NCI-H2196 (cell line): ENCODE results near the gene GLUL.
"Not testable (repeated sequence)": the region's sequence is repeated elsewhere in the genome, so short reads cannot be mapped to it uniquely, and the experiment has no call there.

ENCODE experiments used
- DNase-seq: peaks from one replicate; lab custom pipeline; 2025; ENCODE audit not compliant: unreplicated experiment; lab: John Stamatoyannopoulos, UW

Gene GLUL

DNA sequence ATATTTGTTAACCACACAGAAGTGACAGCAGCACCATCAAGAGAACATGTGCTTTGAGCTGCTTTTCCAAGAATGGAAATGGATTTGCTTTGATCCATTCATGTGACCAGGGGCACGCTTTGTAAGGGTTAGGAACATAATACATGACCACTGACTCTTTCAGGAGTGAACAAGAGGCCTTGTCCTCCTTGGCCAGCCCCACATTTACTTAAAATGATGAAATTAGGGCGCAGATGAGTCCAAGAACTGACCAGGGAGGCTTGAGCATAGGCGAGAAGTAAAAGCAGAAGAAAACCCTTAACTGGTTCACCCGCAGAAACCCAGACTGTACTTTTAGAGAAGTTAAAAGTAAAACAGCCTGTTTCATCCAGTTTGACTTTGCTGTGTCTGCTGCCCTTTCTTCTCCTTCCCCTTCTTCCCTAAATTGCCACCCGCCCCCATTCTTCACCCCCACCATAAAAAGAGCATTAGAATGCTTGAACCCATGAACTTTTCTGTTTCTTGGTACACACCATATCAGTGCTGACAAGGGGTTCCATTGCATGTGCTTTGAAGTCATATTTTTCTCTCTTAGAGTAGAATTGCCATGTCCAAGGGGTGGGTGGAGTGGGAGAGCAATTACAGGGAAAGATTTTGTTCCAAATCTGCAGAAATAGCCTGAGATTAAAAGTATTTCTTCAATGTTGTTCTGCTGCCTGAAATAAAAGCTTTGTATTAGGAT, 2.6 kb upstream of the GLUL start:
- no peak for DNase-seq

DNA sequence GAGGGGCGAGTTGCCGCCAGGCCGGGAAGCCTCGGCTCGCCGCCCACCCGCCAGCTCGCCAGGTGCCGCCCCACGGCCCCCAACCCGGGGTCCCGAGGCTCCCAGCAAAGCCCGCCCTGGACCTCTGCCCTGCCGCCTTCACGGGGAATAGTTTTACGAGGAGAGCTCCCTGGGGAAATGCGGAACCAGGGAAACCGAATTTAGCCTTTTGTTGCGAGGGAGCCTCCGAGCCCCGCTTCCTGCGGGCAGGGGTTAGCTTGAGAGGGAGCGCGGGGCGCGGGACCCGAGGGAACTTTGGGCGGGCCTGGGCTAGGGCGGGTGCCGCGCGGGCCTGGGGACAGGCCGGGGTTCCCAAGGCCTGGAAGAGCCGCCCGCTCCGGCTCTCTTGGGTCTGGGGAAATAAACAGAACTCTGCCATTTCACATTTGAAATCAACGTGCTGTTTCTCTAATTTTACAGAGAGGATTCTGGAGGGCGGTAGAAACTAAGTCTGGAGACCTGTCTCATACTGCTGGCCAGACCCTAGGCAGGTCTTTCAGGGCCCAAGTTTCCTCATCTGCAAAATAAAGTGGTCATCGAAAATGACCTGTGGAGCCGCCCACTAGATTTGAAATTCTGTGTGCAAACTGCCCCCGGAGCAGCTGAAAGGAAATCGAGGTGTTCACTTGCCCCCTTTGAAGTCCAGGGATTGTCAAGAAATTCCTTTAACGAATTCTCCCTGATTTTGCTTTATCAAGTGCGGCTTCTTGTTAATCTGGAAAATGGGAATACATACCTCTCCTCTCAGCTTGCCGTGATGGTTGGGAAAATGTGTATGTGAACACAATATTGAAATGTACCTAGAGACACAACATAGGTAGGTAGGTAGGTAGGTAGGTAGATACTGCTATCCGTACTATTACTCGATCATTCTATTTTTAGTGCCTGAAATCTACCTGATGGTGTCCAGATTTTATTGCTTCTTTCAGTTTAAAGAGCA, 749 bp upstream of the GLUL start:
- DNase-seq = peak; percentile 70

DNA sequence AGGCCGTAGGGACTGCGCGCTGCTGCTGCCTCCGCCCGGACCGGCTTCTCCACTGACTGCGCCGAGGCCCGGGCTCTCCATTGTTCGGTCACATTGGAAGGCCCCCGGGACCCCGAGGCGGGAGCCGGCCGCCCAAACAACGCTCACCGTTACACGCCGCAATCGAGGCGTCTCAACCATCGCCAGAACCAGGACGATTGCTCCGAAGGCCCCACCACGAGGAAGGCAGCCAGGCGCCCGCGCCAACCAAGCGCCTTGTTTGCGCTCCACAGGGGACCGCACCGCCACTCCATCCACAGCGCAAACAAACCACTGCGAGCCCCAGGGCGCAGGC, 595 bp downstream of the GLUL start:
- DNase-seq = peak; percentile 64

DNA sequence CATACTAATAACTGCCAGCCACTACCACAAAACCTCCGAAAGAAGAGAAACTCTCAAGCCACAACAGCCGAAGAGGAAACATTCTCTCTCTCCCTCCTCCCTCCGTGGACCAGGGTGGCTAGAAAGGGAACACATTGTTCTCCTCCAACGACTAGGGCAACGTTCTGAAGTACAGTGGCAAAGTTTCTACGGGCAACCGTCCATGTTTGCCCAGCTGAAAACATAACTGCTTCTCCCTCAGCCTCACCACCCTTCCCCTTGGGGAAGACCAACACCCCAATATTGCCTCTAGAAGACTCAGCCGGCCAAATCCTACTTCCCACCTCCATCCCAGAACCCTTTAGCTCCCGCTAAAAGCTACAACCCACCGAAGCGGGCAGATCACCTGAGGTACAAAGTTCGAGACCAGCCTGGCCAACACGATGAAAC, 2.0 kb downstream of the GLUL start:
- no peak for DNase-seq

DNA sequence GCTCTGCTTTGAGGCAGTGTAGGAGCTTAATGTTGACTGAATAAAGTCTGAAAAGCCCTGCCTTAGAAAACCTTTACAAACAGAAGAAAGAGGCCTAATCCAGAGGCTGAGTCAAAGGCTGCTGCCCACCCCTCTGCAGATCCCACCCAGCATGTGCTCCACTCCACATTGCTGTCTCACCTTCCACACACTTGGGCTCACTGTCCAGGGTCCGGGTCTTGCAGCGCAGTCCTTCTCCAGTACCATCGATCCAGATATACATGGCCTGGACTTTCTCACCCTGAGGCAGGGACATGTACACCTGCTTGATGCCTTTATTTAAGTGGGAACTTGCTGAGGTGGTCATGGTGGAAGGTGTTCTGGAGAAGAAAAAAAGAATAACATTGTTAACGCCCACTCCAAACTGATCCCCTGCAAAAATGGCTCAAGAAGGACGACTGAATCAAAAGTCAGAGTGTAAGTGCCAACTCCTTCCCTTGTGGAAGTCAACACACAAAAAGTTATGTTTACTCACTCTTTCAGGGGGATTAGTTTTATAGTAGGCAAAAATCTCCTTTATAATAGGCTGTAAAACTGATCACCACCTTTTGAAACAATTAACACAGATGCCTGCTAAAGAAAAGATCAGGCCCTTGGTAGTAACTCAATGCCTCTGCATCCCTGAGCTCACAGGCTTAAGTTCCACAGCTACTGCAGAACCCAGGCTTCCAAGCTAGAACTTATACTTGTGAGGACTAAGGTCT, 3.0 kb downstream of the GLUL start:
- DNase-seq = no peak

DNA sequence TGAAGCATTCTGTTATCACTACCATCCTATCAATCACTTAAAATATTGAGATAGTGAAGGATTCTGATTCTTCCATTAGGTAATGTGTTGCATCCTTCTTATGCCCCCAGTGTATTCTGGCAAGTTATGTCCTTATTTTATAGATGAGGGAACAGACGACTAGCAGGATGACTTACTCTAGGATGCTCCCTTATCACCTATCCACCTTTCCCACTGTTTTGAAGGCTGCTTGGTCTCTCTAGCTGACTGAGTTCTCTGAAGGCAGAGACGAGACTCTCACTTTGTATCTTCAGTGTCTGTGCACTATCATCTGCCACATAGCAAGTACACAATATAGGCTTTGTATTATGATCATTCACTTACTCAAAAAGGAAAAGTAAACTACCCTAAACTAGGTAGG, 4.0 kb downstream of the GLUL start:
- no peak for DNase-seq

DNA sequence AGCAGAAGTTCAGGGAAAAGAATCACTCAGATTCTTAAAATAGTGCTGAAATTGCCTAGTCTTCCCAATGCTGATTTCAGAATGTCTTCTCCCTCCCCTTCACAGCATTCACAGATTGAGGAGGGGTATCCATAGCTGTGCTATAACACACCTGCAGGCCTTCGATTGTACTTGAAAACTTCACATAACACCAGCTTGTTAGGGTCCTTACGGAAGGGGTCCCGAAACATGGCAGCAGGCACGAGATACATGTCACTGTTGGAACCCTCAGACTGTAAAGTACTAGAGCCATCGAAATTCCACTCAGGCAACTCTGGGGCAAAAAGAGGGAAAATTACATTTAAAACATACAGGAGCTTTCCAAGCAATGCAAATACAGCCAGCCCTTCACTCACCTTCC, 4.6 kb downstream of the GLUL start:
- no peak for DNase-seq

DNA sequence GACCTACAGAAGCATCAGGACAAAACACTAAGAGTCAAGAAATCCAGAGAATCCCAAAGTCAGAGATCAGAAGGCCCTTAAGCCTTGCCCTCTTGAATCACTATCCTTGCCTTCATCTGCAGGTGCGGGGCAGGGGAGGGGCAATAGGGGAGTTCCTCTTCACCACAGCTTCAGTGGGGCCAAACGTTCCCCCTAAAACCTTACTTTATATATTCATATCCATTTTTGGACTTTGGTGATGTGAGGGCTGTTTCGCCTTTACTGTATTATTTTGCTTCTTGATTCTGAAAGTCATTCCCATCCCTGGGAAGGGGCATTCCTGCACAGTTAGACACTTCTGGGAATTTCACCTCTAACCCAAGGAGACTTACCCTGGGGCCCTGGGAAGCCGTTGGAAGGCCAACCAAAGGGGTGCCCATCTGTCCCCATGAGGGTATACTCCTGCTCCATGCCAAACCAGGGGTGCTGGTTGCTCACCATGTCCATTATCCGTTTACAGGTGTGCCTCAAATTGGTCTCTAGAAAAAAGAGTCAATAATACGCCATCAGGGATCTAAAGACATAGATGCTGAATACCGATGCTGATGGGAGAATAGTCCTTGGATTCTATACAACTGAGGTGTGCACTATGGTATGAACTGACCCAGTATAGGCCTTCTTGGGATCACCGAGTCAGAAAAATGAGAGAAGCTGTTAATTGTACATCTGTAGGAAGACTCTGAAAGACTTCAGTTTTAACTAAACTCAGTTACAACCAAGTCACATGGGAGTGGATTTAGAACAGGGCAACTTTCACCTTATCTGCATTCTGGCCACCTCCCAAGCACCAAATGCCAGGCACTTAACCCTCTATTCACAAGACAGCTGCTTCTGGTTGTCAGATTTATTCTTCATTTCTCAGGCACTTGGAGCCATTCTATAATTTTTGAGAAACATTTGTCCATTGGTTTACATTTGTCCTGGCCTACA, 5.4 kb downstream of the GLUL start:
- no peak for DNase-seq

DNA sequence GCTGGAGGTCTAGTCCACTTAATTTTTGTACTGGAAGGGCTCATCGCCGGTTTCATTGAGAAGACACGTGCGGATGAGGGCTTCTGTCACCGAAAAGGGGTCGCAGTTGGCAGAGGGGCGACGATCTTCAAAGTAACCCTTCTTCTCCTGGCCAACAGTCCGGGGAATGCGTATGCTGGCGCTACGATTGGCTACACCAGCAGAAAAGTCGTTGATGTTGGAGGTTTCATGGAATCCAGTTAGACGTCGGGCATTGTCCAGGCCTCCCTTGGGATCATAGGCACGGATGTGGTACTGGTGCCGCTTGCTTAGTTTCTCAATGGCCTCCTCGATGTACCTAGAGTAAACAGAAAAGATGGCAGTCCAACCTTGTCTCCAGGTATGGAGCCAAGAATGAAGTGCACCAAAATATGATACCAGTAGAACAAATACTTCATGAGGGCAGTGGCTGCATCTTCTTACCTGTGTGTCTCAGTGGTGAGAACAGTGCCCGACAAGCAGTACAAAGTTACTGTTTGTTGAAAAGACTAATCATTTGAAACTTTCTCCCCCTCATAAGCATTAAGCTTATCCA, 7.1 kb downstream of the GLUL start:
- no peak for DNase-seq

DNA sequence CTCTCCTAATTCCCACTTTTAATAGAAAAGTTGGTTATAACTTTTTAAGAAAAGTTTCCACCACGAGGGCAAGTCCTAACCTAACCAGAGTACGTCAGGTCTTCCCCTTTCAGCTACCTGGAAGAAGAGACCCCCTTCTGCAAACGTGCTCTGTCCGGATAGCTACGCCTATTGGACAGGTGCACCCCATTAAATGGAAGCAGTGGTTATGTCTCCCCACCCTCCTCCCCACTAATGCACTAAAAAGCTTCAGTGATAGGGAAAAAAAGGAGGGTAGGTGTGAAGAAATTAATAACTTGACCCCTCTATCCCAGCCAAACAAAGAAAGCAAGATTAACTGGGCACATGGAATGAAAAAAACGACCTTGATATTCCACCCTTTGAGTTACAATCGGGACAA, 7.7 kb downstream of the GLUL start:
- no peak for DNase-seq

DNA sequence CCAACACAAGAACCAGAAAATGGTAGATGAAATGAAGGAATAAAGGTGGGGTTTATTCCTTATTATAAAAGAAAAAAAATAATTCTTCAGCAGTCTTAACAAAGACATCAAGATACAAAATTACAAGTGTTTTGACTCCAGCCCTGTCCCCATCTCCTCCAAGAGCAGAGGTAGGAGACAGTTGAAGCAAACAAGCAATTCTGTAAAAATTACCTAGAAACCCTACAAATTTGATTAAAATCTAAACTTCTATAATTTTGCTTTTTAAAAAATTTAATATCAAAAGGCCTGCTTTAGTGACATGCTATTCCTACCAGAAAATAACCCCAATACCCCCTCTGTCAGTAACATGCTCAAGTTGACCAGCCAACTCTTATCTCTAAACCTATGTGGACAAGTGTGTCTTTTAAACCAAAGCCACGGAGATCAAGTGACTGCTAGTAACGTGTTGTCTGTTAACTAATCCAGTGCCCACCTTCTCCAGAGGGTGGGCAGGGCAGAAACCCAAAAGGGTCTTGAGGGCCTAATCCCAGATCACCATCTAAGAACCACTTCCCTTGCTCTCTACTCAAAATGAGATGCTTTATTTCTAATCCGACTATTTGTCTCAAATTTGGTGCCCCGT, 8.4 kb downstream of the GLUL start:
- no peak for DNase-seq

DNA sequence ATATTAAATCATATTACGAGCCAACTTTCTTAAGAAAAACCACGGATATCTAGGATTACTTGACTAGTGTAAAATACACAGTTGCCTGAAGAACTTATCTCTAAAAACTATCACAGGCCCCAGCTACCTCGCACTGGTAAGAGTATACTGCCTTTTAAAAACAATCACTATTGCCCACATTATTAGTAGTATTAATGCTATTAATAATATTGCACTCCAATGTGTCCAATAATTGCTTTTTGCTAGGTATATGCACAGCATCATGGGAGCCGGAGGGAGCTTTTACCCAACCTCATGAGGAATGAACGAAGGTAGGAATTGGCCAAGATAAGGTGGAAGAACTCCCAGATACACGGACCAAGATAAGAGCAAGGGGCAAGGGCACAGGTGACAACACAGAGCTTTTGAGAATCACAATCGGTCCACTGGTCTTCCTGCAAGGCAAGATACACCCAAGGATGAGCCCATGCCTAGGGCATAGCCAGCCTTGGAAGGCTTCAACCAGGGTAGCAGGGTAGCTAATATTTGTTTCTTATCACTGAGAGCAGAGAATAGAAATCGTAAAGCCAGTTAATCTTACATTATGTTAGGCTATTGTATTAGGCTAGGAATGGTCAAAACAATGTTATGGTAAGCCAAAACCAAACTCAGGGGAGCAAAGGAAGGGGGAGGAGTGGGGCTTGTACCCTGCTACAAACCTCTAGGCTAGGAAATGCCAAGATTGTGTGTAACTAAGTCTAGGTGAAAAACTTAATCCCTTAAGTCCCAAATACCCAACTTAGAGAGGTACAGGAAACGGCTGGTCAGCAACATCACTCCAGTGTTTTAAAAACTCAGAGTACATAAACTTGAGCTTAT, 9.4 kb downstream of the GLUL start:
- DNase-seq = no peak

DNA sequence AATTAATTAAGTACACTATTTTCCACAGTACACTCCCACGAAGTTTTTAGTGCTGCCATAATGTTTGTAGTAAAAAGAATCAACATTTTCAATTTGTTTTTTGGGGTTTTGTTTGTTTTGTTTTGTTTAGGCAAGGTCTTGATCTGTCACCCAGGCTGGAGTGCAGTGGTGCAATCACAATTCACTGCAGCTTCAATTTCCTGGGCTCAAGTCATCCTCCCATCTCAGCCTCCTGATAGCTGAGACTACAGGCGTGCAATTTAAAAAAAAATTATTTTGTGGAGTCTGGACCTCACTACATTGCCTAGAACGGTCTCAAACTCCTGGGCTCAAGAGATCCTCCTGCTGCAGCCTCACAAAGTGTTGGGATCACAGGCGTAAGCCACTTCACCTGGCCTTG, 11.4 kb downstream of the GLUL start:
- no peak for DNase-seq

DNA sequence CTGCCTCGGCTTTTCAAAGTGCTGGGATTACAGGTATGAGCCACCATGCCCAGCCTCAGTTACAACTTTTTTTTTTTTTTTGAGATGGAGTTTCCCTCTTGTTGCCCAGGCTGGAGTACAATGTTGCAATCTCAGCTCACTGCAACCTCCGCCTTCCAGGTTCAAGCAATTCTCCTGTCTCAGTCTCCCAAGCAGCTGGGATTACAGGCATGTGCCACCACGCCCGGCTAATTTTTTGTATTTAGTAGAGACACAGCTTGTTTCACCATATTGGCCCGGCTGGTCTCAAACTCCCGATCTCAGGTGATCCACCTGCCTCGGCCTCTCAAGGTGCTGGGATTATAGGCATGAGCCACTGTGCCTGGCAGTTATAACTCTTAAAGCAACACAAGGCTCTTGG, 11.8 kb downstream of the GLUL start:
- not testable (repeated sequence) for DNase-seq

DNA sequence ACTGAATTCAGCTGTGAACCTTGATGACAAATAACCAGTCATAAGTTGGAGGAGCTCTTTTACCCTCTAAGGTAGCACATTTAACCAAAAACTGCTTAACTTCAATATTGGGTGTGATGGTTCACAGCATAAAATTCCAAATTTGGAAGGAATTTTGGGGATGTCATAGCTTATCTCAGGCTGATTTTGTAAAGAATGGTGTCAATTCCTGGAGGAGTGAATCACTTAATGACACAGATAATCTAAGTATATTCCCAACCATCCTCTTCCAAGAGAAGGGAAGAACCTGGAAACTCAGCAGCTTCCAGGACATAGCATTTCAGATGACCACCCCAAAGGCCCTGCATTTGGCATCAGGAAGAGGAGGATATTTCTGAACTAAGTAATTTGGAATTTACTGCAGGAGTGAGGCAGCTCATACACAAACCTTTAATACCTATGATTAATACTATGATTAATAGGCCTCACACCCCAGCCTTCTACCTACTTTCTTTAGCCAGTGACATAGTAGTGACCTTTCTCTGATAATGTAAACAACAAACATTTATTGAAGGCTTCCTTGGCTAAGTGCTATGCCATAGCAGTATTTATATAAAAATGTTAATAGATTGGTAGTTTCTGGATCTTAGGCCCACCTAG, 14.5 kb downstream of the GLUL start:
- no peak for DNase-seq

DNA sequence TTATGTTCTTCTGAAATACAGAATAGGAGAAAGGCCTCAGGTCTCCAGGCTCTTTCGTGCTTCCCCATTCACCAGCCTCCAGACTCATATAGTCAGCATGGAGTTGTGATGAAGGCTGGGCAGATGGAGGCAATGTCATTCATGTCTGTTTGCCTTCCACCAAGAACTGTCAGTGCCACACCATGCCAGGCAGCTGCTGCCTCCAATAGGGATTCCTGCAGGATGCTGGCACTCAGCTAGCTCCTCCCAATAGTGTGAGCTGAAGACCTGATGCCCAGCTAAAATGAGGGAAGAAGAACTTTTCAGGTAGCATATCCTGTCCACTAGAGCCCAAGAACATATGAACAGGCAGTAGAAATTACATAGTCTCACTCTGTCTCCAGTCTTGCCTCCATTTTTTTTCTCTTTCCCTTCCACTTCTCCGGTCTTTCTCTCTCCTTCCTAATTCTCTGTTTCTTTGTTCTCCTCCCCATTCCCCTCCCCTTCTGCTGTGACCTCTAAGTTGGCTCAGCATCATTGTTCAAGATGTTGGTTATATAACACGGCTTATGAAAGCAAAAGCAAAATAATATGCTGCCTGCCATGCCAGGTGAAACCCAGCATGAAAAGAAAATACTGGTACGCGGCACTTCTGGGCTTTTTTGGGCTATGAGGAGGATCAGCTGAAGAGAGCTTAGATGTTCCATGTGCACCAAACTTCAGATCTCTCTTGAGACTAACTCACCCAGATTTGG, 17.3 kb downstream of the GLUL start:
- no peak for DNase-seq

DNA sequence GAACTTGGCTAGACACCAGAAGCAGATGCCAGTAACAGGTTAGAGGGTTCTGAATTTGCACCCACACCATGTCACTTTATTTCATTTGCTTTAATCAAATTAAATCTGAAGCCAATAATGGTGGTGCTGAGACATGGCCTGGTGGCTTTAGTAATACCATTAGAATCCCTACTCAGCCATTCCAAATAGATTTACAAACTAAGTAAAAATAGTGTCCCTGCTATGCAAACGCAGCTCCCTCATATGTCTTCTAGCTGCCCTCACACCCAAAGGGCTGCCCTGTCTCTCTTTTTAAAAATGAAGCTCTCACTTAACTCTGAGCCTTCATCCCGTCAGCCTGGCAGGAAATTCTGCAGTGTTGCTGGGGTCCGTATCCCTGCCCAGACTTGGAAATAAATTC, 21.1 kb downstream of the GLUL start:
- no peak for DNase-seq

DNA sequence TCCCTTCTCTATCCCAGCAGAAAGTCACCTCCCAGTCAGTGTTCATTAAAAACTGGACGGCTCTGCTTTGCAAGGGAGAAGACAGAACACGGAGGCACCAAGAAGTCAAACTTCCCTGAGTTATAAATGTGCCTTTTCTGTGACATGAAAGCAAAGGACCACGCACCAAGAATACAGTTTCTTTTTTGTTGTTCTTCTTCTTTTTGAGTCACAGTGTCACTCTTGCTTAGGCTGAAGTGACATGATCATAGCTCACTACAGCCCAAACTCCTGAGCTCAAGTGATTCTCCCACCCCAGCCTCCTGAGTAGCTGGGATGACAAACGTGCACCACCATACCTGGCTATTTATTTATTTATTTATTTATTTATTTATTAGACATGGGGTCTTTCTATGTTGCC, 22.7 kb downstream of the GLUL start:
- no peak for DNase-seq
